SU-DHL-6 (cell line): ENCODE results near the gene NALF2.

Source experiments
- H2AFZ ChIP-seq: fragments of 200-600 bp; sonication (generic); 2 replicates; pipeline ENCODE4 v1.6.1; 2014; ENCODE audit warnings: low read depth, mild to moderate bottlenecking, moderate library complexity, mixed read lengths, antibody characterized with exemption, low read length; ENCODE audit not compliant: severe bottlenecking
- H3F3A ChIP-seq: fragments of 200-600 bp; shearing (Covaris generic); 2 replicates; pipeline ENCODE4 v1.6.0; 2016; ENCODE audit warnings: antibody characterized with exemption, mild to moderate bottlenecking; ENCODE audit not compliant: insufficient read depth
- H3K27ac ChIP-seq: fragments of 200-600 bp; sonication (generic); 2 replicates; pipeline ENCODE4 v1.5.1; 2016; ENCODE audit warnings: low read depth, mild to moderate bottlenecking, low read length, moderate library complexity, mixed read lengths
- H3K27me3 ChIP-seq: fragments of 200-600 bp; sonication (generic), shearing (Covaris generic); 2 replicates; pipeline ENCODE4 v1.6.0; 2014; ENCODE audit warnings: mild to moderate bottlenecking, low read length
- H3K36me3 ChIP-seq: fragments of 200-600 bp; sonication (generic); 2 replicates; pipeline ENCODE4 v1.6.1; 2014; ENCODE audit warnings: mild to moderate bottlenecking, low read length, mixed read lengths
- H3K4me2 ChIP-seq: fragments of 300-600, 200-600 bp; shearing (Covaris generic), sonication (generic); 2 replicates; pipeline ENCODE4 v1.6.0; 2014; ENCODE audit warnings: low read length, low read depth, mild to moderate bottlenecking; ENCODE audit not compliant: poor library complexity, severe bottlenecking
- H3K4me3 ChIP-seq: fragments of 200-600 bp; sonication (generic); 2 replicates; pipeline ENCODE4 v1.5.1; 2014; ENCODE audit warnings: antibody characterized with exemption, low read length, mild to moderate bottlenecking, mixed read lengths; ENCODE audit not compliant: insufficient read depth, poor library complexity, severe bottlenecking
- H3K79me2 ChIP-seq: fragments of 200-600 bp; sonication (generic); 2 replicates; pipeline ENCODE4 v1.6.1; 2014; ENCODE audit warnings: mild to moderate bottlenecking, low read length, moderate library complexity; ENCODE audit not compliant: insufficient read depth
- H3K9ac ChIP-seq: fragments of 200-600 bp; sonication (generic); 2 replicates; pipeline ENCODE4 v1.7.0; 2014; ENCODE audit warnings: mild to moderate bottlenecking, low read length
- H3K9me2 ChIP-seq: fragments of 200-600 bp; sonication (generic); replicated peaks from 2 replicates; pipeline ENCODE4 v1.6.1; 2014; ENCODE audit warnings: low read length; ENCODE audit not compliant: insufficient read depth
- H3K9me3 ChIP-seq: fragments of 200-600 bp; sonication (generic); 2 replicates; pipeline ENCODE4 v1.6.1; 2014; ENCODE audit warnings: low read length, mixed read lengths; ENCODE audit not compliant: insufficient read depth
- H4K20me1 ChIP-seq: fragments of 200-600 bp; sonication (generic); 2 replicates; pipeline ENCODE4 v1.6.1; 2014; ENCODE audit warnings: low read depth, mild to moderate bottlenecking, antibody characterized with exemption, low read length, moderate library complexity, mixed read lengths
- EZH2phosphoT487 ChIP-seq: fragments of 200-600 bp; sonication (generic), shearing (Covaris generic); conservative IDR thresholded peaks from 2 replicates; pipeline ENCODE4 v1.6.1; 2018; ENCODE audit warnings: mild to moderate bottlenecking, antibody characterized with exemption, low read length, moderate library complexity, mixed read lengths
- TF ChIP-seq, protein P1 (sequence below): fragments of 200-600 bp; sonication (generic); IDR thresholded peaks from one replicate; pipeline ENCODE4 v1.5.1; 2017; ENCODE audit warnings: antibody characterized with exemption, mild to moderate bottlenecking, low read length, moderate library complexity; ENCODE audit not compliant: insufficient read depth, poor library complexity, severe bottlenecking

The NALF2 gene

DNA sequence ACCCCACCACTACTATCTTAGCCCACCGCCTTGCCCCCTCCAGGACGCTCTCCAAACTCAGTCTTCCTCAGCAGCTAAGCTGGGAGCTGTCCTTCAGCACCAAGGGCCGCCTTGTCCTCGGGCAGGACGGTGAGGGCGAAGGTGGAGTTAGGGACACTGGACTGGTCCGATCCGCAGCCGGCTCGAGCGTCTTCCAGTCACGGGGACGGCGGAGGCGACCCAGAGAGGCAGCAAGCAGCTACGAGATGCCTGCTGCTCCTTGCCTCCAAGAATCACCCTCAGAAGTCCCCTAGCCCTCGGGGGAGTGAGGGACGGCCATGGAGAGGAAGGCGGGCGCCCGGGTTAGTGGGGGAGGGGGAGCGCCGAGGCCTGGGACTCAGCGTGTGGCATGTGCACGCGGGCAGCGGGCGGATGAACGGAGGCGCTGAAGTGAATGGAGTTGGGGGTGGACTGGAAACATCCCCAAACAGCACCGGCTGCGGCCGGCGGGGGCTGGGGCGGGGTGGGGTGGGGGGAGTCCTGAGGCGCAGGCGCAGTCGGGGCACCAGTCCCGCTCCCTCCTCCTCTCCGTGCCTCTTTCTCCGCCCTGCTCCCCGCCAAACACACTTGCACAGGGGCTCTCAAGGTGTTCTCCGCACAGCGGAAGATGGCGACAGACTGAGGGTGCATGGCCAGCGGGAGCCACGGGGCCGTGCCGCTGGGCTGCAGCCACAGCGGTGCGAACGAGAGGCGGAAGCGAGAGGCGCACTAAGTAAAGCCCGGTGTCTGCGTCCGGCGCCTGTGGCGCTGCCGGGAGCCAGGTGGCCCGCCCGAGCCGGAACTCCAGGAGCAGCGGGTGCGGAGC lies at the start of gene NALF2:
Gene NALF2 (plus strand): TSS at position 545 of the 844 bp plus-strand sequence. CDS start 957 bp downstream, outside the sequence.
- Histone ChIP-seq H3K9me3 (no peaks in the 10 kb centered on the region), H3K27ac (no peak within 1 kb of the TSS), H3K79me2 (no peaks in the 10 kb centered on the region), H3K9ac (no peak within 1 kb of the TSS), H3K4me2 (no peak within 1 kb of the TSS), H2AFZ (no peak within 1 kb of the TSS), H3K4me3 (no peak within 1 kb of the TSS), H3K27me3 (no peaks in the 10 kb centered on the region), H4K20me1 (no peaks in the 10 kb centered on the region), H3F3A (no peaks in the 10 kb centered on the region), H3K9me2 (no peaks in the 10 kb centered on the region), H3K36me3 (no peaks in the 10 kb centered on the region)
- TF ChIP-seq EZH2phosphoT487 = no peak
- TF ChIP-seq, protein P1, sequence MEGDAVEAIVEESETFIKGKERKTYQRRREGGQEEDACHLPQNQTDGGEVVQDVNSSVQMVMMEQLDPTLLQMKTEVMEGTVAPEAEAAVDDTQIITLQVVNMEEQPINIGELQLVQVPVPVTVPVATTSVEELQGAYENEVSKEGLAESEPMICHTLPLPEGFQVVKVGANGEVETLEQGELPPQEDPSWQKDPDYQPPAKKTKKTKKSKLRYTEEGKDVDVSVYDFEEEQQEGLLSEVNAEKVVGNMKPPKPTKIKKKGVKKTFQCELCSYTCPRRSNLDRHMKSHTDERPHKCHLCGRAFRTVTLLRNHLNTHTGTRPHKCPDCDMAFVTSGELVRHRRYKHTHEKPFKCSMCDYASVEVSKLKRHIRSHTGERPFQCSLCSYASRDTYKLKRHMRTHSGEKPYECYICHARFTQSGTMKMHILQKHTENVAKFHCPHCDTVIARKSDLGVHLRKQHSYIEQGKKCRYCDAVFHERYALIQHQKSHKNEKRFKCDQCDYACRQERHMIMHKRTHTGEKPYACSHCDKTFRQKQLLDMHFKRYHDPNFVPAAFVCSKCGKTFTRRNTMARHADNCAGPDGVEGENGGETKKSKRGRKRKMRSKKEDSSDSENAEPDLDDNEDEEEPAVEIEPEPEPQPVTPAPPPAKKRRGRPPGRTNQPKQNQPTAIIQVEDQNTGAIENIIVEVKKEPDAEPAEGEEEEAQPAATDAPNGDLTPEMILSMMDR = no peak

DNA sequence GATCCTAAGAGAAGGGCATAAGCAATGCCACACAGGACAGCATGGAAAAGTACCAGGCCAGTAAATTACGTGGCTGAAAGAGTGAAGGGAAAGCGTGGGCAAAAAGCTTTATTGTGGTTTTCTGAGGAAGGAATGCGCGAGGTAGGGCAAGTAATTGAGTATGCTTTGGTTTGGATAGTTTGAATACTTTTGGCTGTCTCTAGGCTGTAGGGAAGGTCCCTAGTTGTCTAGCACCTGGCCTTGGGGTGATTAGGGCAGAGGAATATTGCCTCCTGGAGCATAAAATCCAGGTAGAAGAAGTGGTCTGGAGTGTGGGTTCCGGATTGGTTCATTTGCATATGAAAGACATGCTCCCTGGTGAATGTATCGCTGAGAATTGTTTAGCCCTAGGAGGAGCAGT lies 46.4 kb upstream of the NALF2 start:
- no peaks in the 10 kb centered on the region for H3K9me3 ChIP-seq
- no peak for TF ChIP-seq EZH2phosphoT487
- TF ChIP-seq, protein P1 = no peak
- H4K20me1 ChIP-seq = no peaks in the 10 kb centered on the region
- H3K4me3 ChIP-seq = no peak overlapping the region
- no peak overlapping the region for H3K4me2 ChIP-seq
- no peaks in the 10 kb centered on the region for H3K79me2 ChIP-seq
- no peak overlapping the region for H3K9ac ChIP-seq
- no peaks in the 10 kb centered on the region for H3F3A ChIP-seq
- no peak overlapping the region for H3K27ac ChIP-seq
- H3K36me3 ChIP-seq = no peaks in the 10 kb centered on the region
- H3K9me2 ChIP-seq = no peaks in the 10 kb centered on the region
- no peak overlapping the region for H2AFZ ChIP-seq
- no peaks in the 10 kb centered on the region for H3K27me3 ChIP-seq

DNA sequence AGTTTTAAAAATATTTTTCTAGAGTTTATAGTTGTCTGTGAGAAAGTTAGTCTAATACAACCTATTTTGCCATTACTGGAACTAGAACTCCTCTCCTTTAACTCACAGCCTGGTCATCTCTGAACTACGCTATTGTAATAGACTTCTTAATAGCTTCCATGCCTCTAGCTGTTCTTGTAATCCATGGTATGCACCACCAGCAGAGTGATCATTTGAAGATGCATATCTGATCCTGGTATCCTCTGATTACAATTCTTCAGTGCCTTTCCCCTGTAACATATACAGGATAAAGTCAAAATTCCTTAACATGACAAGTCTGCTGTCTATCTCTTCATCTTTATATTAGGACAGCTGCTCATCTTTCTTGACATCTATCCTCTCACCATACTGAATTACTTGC lies 37.6 kb upstream of the NALF2 start:
- Histone ChIP-seq H3F3A (no peaks in the 10 kb centered on the region), H3K4me3 (no peak overlapping the region), H3K27ac (no peak overlapping the region), H3K9me3 (no peaks in the 10 kb centered on the region), H4K20me1 (no peaks in the 10 kb centered on the region), H3K27me3 (no peaks in the 10 kb centered on the region), H3K9ac (no peak overlapping the region), H3K79me2 (no peaks in the 10 kb centered on the region), H2AFZ (no peak overlapping the region), H3K36me3 (no peaks in the 10 kb centered on the region), H3K9me2 (no peaks in the 10 kb centered on the region), H3K4me2 (no peak overlapping the region)
- TF ChIP-seq, protein P1 = no peak
- TF ChIP-seq EZH2phosphoT487 = no peak
